Activated T-cell treated with anti-CD3 and anti-CD28 coated beads, Interleukin-2, amount 50 U/mL, for 1 hour (primary cell): ENCODE measurements around the gene CSAD.

ENCODE experiments used
- DNase-seq: peaks from one replicate; pipeline ENCODE4 v3.0.0-alpha.2; 2020

Gene CSAD, protein sequence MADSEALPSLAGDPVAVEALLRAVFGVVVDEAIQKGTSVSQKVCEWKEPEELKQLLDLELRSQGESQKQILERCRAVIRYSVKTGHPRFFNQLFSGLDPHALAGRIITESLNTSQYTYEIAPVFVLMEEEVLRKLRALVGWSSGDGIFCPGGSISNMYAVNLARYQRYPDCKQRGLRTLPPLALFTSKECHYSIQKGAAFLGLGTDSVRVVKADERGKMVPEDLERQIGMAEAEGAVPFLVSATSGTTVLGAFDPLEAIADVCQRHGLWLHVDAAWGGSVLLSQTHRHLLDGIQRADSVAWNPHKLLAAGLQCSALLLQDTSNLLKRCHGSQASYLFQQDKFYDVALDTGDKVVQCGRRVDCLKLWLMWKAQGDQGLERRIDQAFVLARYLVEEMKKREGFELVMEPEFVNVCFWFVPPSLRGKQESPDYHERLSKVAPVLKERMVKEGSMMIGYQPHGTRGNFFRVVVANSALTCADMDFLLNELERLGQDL

DNA sequence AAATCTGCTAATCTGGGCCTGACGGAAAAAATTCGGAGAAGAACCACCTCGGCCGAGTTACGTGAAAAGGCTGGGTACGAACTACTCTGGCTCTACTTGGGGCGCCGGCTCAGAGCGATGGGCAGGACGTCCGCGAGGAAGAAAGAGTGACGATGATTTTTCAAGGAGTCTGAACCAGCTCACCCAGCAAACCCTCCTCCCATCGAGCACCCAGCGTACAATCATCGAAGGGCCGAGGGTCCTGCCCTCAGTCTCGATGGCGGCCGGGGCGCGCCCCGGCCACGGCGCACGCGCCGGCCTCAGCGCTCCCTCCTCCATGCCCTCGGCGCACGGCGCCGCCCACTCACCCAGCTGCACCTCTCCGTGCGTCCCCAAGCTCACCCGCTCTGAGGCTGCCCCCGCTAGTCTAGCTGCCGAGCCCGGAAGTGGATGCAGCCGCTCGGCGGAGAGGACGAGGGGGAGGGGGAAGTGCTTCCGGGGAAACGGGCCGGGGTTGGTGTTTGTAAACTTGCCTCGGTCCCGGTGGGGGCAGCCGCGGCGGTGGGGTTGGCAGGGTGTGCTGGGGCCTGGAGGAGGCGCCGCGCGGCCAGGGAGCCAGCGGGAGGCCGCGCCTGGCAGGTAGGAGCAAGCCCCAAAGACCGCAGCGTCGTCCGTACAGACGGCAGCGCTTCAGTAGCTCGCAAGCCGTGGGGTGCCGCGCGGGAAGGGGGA is at the start of gene CSAD, which contains the start of gene ZNF740:
CSAD (minus strand) TSS at position 706 of the 711 bp plus-strand sequence. CDS start 7,455 bp downstream, outside the sequence.
ZNF740 (plus strand) TSS at position 503 of the 711 bp plus-strand sequence. CDS start 1,262 bp downstream, outside the sequence.
- DNase-seq, result peak; percentile 95

DNA sequence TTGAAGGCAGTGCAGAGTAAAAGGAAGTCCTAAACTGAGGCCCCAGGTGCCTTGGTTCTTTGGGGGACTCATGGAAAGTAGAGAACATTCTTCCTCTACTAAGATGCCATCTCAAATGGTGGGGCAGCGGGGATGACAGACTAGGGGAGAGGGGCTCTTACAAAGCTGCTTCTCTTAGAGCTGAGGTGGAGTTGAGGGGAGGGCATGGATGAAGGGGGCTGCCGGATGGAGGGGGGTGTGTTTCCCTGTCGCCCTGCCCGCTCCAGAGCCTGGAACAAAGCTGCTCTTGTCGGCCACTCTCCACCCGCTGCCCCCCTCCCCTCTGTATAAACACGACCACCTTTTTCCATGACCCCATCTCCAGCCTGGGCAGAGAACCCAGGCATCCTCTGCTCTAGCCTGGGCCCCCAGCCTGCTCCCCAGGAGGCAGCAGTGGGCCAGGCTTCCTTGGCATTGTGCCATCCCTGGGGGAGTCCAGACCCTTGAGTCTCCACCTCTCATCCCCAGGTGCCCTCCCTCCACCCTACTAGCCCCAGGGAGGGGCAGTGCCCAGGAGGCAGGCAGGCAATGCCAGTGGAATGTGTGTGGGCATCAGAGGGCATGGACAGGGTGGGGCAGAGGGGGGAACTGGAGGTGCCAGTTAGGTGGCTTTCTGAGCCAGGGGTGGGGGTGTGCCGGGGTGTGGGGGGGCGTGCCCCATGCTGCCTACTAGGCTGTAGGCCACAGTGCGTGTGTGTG is 49.6 kb upstream of the CSAD start:
- DNase-seq, result no peak

DNA sequence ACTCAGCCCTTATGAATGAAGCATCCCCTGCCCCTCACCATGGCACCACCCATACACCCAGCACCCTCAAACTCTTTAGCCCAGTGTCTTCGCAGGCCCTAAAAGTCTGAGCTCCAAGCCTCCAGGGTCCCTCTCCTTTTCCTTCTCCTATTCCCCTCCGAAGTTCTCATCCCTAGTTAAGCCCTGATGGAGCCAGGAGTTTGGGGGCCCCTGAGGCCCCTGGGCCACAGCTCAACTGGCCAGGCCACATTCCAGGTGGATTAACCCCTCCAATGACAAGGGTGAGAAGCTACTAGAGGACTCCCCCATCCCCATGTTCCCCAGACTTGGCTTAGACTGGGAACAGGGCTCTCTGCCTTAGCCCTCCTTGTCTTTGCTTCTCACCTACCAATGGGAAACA is 48.7 kb upstream of the CSAD start:
- no peak for DNase-seq

DNA sequence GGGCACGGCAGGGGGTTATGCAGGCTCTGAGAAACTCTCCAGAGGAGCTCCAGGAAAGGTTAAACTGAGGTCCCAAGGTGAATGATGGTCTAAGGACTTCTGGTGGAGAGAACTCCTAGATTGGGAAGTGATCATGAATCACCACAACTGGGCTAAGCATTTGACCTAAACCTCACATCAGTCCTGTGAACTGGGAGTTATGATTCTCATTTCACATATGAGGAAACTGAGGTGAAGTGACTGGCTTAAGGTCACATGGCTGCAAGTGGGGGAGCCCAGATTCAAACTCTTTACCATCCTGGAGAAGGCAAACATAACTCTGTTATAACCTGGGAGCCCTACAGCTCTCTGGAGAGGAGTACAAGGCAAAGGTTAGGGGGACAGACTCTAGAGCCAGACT is 47.1 kb upstream of the CSAD start:
- no peak for DNase-seq

DNA sequence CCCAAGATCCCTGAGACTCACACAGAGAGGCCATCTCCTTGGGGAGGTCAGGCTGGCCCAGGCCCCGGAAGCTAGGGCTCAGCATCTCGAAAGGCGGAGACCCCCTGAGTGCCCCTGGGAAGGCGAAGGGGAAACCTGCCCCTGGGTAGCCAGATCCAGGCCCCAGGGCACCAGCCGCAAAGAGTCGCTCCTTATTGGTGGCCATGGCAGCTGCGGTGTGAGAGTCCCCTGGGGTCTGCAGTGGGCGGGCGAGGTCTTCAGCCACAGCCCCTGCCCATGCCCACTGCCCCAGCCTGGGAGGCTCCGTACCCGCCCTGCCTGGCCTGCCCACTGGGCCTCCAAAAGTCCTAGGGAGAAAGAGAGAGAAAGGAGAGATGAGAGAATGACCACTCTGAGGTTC is 46.6 kb upstream of the CSAD start:
- no peak for DNase-seq

DNA sequence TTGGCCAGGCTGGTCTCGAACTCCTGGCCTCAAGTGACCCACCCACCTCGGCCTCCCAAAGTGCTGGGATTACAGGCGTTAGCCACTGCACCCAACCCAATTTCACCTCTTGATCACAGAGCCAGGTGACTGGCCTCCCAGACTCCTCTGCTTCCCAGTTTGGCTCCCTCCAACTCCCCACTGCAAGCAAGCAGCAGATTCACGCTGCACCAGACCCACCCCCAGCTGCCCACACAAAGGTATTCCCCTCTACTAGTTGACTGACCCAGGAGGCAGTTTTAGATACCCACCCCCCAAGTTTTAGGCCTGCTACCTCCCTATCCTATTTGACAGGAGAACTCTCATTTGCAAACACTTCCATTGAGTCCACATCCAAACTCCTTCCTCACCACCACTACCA is 46.1 kb upstream of the CSAD start:
- DNase-seq, result no peak

DNA sequence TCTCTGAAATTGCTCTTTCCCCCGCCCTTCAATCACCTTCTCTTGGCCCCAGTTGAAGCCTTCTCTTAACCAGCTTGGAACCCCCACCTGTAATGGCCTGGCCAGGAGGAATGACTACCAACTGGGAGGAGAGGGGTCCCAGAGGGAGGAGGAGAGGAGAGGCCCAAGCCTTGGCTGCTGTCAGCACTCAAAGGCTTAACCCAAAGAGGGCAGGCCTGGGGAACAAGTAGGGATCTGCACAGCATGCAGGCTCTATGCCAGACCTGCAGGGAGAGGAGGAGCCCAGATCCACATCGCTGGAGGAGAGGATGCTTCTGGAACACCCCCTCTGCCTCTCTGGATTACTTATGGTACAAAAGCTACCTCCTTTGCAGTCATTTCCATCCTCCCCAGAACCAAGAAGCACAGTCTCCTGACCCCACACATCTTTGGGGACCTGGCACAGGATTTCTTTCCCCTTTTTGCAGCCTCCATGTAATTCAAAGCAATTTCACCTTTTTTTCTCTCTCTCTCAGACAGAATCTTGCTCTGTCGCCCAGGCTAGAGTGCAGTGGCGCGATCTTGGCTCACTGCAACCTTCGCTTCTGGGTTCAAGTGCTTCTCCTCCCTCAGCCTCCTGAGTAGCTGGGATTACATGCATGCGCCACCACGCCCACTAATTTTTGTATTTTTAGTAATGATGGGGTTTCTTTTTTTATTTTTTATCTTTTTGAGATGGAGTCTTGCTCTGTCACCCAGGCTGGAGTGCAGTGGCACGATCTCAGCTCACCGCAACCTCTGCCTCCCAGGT is 45.1 kb upstream of the CSAD start:
- DNase-seq, result no peak

DNA sequence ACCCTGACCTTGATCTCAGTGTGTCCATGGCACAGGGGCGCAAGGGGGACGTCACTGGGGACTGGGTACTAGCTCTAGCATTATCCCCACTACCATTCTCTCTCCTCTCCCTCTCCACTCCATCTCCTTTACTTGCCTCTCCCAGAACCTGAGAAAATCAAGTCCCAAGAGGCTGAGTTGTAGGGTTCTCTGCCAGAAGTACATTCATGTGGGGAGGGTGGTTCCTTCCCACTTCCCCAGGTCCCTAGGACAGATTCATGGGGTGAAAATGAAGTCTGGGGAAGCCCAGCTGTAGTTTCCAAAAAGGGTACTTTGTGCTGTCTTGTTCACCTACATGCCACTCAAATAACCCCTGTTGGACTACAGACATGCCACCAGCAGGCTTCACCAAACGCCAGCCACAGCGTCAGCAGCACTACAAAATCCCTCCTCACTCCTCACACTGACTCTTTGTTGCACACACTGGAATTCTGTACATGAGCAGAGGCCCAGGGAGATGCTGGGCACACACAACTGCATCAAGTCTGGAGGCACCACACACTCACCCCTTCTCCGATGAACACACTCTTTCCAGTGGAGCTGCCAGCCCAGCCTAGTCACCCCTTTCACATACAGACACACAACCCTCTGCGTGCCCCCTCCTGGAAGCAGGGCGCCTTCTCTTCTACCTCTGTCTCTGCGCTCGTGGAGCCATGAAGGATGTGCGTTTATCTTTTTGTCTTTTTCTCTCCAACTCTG is 44.3 kb upstream of the CSAD start:
- DNase-seq, result no peak

DNA sequence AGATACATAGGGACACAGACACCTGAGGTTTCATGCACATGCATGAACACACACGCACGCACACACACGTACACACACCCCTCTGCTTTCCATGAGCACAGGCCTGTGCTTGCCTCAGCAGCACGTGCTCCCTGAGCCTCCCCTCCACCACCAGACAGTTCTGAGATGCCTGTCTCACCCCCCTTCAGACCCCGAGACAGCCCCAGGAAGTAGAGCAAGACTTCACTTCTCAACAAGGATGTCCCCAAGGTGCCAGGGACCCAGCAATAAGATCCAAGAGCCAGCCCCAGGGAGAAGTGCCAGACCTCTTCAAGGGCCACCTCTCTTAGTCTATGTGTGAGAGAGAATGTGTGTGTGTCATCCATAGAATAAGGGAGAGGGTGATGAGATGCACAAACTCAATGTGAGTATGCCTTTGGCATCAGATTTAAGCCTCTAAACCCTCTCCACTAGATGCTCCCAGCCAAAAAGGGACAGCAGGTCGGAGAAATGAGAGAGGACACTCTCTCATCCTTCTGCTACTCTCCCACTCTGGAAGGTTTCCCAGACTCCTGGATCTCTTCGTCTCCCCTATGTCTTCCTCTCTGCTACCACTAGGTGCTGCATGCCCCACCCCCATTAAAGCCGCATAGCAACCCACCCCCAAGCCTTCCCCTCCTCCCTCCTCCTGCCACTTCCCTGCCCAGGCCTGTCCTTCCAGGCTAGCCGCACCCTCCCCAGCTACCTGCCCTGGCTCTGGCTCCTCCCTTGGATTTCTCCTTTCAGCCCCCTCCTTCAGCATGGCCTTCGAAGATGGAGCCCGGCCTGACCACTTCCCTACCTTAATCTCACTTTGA is 43.6 kb upstream of the CSAD start:
- no peak for DNase-seq

DNA sequence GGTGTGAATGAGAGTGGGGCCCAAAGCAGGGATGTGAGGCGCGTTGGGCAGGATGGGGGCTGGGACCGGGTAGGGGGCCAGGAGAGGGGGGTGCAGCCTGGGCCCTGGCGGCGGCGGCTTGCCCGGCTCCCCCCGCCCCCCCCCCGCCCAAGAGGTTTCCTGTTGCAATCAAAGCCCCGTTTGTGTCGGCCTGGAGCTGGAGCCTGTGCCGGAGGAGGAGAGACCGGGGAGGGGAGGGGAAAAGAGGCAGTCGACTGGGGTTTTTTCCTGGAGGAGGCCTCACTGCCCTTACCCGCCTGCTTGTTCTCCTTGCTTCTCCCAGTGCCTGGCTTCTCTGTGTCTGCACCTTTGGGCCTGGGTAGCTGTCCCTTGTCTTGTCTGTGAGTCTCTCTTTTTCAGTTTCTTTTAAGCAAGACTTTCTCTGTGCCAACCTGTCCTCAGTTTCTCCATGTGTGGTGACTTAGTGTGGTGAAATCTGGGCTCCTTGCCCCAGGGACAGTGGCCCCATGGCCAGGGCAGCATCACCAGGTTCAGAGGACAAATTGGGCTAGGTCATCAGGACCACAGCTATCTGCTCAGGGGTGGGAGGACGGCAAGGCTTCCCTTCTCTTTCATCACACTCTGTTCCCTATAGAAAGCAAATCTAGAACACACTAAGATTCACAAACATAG is 42.8 kb upstream of the CSAD start:
- no peak for DNase-seq

DNA sequence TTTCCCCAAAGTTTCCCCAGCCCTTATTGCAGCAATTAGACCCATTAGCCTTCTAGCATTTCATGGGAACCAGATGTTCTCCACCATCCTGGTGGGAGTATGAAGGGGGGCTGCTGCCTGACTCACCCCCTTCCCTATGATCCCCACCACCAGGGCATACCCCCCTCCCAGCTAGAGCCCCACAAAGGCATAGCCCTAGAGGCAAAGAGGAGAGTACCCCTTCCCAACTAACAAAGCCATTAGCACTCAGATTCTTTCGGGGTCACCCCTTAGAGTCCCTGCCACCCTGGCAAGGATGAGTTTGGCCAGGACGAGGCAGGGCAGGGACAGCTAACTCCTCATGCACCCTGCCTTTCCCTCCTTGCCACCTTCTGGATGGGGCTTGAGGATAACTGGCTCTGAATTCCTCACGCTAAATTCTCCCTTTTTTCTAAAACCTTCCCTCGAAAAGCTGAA is 42.1 kb upstream of the CSAD start:
- DNase-seq, result no peak

DNA sequence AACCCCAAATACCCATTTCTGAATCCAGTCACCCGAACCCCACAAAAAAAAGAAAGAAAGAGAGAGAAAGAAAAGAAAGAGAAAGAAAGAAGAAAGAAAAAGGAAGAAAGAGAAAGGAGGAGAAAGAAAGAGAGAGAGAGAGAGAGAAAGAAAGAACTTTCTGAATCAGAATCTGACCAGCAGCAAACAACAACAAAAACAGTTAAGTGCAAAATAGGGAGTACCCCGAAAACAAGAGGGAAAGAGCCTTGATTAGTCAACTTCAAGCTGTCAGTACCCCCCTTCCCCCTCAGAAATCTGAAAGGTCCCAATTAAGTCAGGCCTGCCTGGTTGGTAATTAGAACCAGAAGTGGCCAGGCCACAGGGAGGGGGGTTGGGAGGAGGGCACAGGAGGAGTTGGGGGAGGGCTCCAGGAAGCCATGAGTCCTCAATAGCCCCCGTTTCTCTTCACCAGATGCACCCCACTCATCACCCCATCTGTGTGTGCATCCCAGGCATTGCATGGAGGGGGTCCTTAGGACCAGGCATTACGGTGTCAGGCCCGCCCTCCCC is 41.5 kb upstream of the CSAD start:
- no peak for DNase-seq

DNA sequence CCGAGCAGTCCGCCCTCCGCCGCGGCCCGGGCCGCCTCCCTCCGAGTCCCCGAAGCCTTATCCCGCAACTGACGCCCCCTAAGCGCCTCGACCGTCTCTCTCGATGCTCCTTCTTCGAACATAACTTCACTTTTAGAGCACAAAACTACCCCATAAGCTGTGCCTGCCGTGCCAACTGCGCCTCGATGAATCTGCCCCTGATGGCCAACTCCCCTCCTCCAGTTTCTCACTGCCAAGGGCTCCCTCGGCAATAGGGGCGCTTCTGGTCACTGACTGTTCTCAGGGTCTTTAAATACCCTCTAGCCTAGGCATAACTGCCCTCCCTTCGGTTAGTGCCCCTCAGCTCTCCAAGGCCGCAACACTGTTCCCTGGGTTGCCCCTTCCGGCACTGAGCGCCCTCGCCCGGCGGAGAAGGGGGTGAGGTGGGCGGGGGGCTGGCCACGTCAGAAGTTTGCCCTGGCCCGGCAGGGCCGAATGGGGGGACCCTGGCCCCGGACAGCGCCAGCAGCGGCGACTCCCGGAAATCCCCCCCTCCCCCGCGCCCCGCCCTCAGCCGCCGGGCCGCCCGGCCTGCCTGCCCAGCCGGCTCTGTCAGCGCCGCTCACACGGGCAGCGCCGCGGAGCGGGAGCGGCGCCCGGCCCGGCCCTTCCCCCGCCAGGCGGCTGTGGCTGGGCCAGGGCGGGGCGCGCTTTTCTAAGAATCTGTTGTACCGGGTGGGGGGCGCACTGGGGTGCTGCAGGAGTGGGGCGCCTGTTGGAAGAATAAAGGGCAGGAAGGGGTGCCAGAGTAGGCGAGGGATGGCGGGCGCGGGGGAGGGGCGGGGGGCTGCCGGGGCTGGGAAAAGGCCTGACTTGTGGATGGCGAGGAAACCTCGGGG is 40.7 kb upstream of the CSAD start:
- DNase-seq, result peak; percentile 62

DNA sequence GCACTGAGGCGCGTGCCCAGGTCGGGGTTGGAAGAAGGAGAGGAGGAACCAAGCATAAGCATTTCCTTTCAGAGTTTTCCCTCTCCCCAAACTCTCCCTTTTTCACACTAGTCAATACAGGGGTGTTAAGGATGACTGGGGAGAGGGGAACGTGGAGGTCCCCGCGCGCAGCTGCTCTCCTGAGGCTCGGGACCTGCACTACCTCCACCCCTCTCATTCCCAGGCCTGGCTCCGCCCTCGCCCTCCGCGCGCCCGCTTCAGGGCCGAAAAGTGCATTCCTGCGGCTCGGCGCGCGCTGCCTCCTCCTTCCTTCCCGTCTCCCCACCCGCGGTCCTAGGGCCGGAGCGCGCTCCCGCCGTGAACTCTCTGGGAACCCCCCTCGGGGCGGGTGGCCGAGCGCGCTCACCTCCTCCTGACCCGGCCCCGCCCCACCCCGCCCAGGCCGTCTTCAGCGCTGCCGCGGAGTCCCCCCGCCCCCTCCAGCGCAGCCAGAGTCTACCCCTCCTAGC is 40.0 kb upstream of the CSAD start:
- DNase-seq, result peak; percentile 75

DNA sequence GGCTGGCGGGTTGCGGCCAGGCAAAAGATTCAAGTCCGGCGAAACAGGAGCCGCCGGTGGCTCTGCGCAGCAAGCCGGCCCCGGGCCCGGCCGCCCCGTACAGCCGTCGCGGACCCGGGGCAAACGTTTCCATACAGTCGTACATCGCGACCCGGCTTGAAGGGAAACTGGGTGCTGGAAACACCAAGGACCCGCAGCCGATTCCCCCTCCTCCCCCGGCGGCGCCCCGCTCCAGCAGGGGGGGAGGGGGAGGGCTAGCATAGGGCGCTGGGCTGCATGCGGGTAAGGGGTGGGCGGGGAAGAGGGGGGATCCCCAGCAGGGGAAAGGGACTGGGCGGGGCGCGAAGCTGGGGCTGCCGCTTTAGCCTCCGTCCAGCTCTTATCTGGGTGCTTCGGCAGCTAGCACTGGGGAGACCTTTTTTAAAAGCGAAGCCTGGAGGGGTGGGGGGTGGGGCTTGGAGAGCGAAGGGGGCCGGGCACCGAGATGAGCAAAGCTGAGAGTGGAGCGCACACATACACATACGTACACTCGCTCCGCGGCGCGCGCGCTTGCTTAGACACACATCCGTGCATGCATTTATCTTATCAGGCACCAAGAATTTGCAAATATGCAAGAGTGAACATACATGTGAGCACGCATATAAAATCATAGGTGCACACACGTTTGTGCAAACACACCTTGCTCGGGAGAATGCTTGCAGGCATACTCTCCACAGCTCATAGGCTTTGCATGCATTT is 39.4 kb upstream of the CSAD start:
- DNase-seq, result peak; percentile 76

DNA sequence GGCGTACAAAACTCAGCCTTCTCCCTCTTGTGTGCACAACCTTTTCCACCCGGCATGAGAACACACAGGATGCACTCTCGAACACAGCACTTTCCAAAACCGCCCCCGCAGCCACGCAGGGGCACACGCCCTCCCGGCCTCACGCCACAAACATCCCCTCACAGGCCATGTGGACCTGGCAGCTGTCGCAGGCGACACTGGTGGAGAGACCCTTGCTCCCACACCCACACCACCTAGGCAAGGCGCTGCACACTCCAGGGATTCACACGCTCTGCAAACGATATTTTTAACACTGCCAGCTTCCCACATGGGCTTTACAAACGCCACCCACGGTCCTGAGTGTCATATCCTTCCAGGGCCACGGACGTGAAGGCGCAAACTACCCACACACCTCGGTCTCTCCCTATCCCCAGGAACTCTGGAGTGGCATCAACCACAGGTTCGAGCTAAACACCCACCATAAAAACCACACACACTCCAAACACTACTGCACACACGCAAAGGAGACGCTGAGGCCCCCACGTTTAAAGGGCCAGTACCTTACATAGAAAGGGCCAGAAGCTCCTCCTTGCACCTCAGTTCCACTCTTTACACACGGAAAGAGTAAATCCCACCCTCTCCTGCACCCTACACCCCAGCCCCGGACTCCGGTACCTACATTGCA is 38.7 kb upstream of the CSAD start:
- DNase-seq, result peak; percentile 61
